ENCODE data around the gene GAB1.

GRCh38 chr4:143506031-143506430, 169.4 kb downstream of the GAB1 start:
- no peak for TF ChIP-seq CTCF (IDR thresholded peaks at IDR 0.05)
- no peak for TF ChIP-seq POLR2A (IDR thresholded peaks at IDR 0.05)
